Lower lobe of right lung (tissue), 2 donors: ENCODE results near the gene KRT73. TPM values are rescaled to one million over a fixed set of nuclear protein-coding genes. Genes with fewer than 3 reads are reported as not detected.

Experiments
- ATAC-seq, 2 donors: fragments of 200-7000 bp; cut with Tn5 transposase; one replicate each; pipeline ENCODE4 v1.9.1; 2020 to 2022; ENCODE audit warnings: mild to moderate bottlenecking in 2 of 2, moderate library complexity in 2 of 2
- DNase-seq: peaks from one replicate; pipeline ENCODE4 v3.0.0-alpha.2; 2020
- H3K27ac ChIP-seq: fragments of 200-600 bp; one replicate; pipeline ENCODE4 v1.8.0; 2022
- H3K27me3 ChIP-seq: fragments of 200-600 bp; one replicate; pipeline ENCODE4 v1.8.0; 2022; ENCODE audit warnings: low read depth
- H3K36me3 ChIP-seq: fragments of 200-600 bp; one replicate; pipeline ENCODE4 v1.8.0; 2022; ENCODE audit warnings: mild to moderate bottlenecking
- H3K4me1 ChIP-seq: fragments of 200-600 bp; one replicate; pipeline ENCODE4 v1.8.0; 2022
- H3K4me3 ChIP-seq: fragments of 200-600 bp; one replicate; pipeline ENCODE4 v1.8.0; 2022; ENCODE audit warnings: mild to moderate bottlenecking
- H3K9me3 ChIP-seq: fragments of 200-600 bp; one replicate; pipeline ENCODE4 v1.8.0; 2022
- CTCF ChIP-seq: fragments of 200-600 bp; IDR thresholded peaks from one replicate; pipeline ENCODE4 v1.8.0; 2022; ENCODE audit warnings: antibody characterized with exemption, mild to moderate bottlenecking
- intact Hi-C: fragments of 100-400 bp; cut with DNase I; formaldehyde crosslinking; loops from one replicate; pipeline ENCODE4 v1.11.0; 2022
- total RNA-seq: library from RNA; stranded (reverse); fragmentation: NEBNext Ultra II Directional; extraction: Animal tissue kit (Norgen Biotek cat#: 25700); gene quantifications from one replicate; pipeline ENCODE4 v1.2.1, GENCODE V29; 2021
- donor health status: DM: no; HTN: yes; CAD: no; lungs with severe emphysema.

The KRT73 gene
- total RNA-seq, 1 donor from 2014 or later = not detected

GRCh38 chr12:52582486-52582885 is 35.9 kb downstream of the KRT73 start:
- Histone ChIP-seq H3K27me3 (peaks cover 15% of the 10 kb centered on the region), H3K27ac (no peak overlapping the region), H3K4me1 (no peaks in the 10 kb centered on the region), H3K9me3 (no peaks in the 10 kb centered on the region), H3K4me3 (no peak overlapping the region), H3K36me3 (no peaks in the 10 kb centered on the region)
- ATAC-seq (no peak), DNase-seq (no peak)
- no peak for TF ChIP-seq CTCF
- intact Hi-C loops = loop anchor here (5.0 kb wide), 1 partner anchor 300 kb away; no protein-coding TSS in a partner anchor

GRCh38 chr12:52581481-52581880 is 36.9 kb downstream of the KRT73 start:
- Histone ChIP-seq H3K27me3 (peaks cover 15% of the 10 kb centered on the region), H3K4me3 (no peak overlapping the region), H3K9me3 (no peaks in the 10 kb centered on the region), H3K4me1 (no peaks in the 10 kb centered on the region), H3K36me3 (no peaks in the 10 kb centered on the region), H3K27ac (no peak overlapping the region)
- no peak for TF ChIP-seq CTCF
- DNase-seq (no peak), ATAC-seq (no peak)
- intact Hi-C loops = loop anchor here (5.0 kb wide), 1 partner anchor 301 kb away; no protein-coding TSS in a partner anchor

- H3K36me3 ChIP-seq = no peaks in the 10 kb centered on the region
- no peak overlapping the region for H3K27ac ChIP-seq
- no peak for DNase-seq
- no peak for ATAC-seq
- intact Hi-C loops = loop anchor here (5.0 kb wide), 1 partner anchor 301 kb away; no protein-coding TSS in a partner anchor
- H3K9me3 ChIP-seq = no peaks in the 10 kb centered on the region
- no peak overlapping the region for H3K4me3 ChIP-seq
- H3K4me1 ChIP-seq = no peaks in the 10 kb centered on the region
- peaks cover 15% of the 10 kb centered on the region for H3K27me3 ChIP-seq
- TF ChIP-seq CTCF = no peak
Observed at GRCh38 chr12:52581066-52581465, 37.3 kb downstream of the KRT73 start.

GRCh38 chr12:52580496-52580895 is 37.9 kb downstream of the KRT73 start:
- no peaks in the 10 kb centered on the region for H3K9me3 ChIP-seq
- intact Hi-C loops = loop anchor here (5.0 kb wide), 1 partner anchor 302 kb away; no protein-coding TSS in a partner anchor
- H3K27me3 ChIP-seq = peaks cover 15% of the 10 kb centered on the region
- no peak overlapping the region for H3K4me3 ChIP-seq
- no peak for TF ChIP-seq CTCF
- no peak overlapping the region for H3K27ac ChIP-seq
- no peaks in the 10 kb centered on the region for H3K4me1 ChIP-seq
- H3K36me3 ChIP-seq = no peaks in the 10 kb centered on the region
- DNase-seq = no peak
- no peak for ATAC-seq

GRCh38 chr12:52579468-52580465 is 38.6 kb downstream of the KRT73 start:
- no peak overlapping the region for H3K27ac ChIP-seq
- TF ChIP-seq CTCF = no peak
- H3K9me3 ChIP-seq = no peaks in the 10 kb centered on the region
- no peak overlapping the region for H3K4me3 ChIP-seq
- no peaks in the 10 kb centered on the region for H3K4me1 ChIP-seq
- H3K27me3 ChIP-seq = peaks cover 21% of the 10 kb centered on the region
- no peak for DNase-seq
- intact Hi-C loops = loop anchor here (5.0 kb wide), 1 partner anchor 303 kb away; no protein-coding TSS in a partner anchor
- H3K36me3 ChIP-seq = no peaks in the 10 kb centered on the region
- ATAC-seq = no peak
